IPS-18c (cell line): ENCODE data around the gene CERS3.

Experiments used
- H3K4me3 ChIP-seq: 2 replicates; pipeline ENCODE4 v1.7.0; 2013; ENCODE audit warnings: low read depth, mild to moderate bottlenecking, low read length, moderate library complexity; ENCODE audit not compliant: insufficient read depth
- H3K9me3 ChIP-seq: one replicate; pipeline ENCODE4 v1.6.1; 2013; ENCODE audit warnings: mild to moderate bottlenecking, low read length, moderate library complexity; ENCODE audit not compliant: control insufficient read depth, insufficient read depth

The CERS3 gene

DNA sequence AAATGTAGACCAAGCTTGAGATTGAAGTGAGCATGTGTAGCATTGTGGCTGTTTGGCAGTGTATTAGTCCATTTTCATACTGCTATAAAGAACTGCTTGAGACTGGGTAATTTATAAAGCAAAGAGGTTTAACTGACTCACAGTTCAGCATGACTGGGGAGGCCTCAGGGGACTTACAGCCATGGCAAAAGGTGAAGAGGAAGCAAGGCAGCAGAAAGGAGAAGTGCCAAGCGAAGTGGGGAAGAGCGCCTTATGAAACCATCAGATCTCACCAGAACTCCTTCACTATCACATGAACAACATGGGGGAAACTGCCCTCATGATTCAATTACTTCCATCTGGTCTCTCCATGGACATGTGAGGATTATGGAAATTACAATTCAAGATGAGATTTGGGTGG lies 8.6 kb upstream of the CERS3 start:
- Histone ChIP-seq H3K4me3 (no peak overlapping the region), H3K9me3 (peaks cover 5% of the 10 kb centered on the region)

- Histone ChIP-seq H3K4me3 (no peak overlapping the region), H3K9me3 (peaks cover 5% of the 10 kb centered on the region)
Measured at GRCh38 chr15:100536733-100537132, 8.0 kb upstream of the CERS3 start.

- H3K4me3 ChIP-seq: no peak overlapping the region
Measured at GRCh38 chr15:100533886-100534285, 5.1 kb upstream of the CERS3 start.

GRCh38 chr15:100531823-100532327 lies 3.1 kb upstream of the CERS3 start:
- Histone ChIP-seq H3K4me3 (no peak overlapping the region), H3K9me3 (no peaks in the 10 kb centered on the region)

More at GRCh38 chr15:100533886-100534285, 5.1 kb upstream of the CERS3 start:
- H3K9me3 ChIP-seq: peaks cover 3% of the 10 kb centered on the region

GRCh38 chr15:100531204-100531603 lies 2.5 kb upstream of the CERS3 start:
- Histone ChIP-seq H3K4me3 (no peak overlapping the region), H3K9me3 (no peaks in the 10 kb centered on the region)

GRCh38 chr15:100529556-100529955 lies 806 bp upstream of the CERS3 start:
- no peak overlapping the region for H3K4me3 ChIP-seq
- no peaks in the 10 kb centered on the region for H3K9me3 ChIP-seq

DNA sequence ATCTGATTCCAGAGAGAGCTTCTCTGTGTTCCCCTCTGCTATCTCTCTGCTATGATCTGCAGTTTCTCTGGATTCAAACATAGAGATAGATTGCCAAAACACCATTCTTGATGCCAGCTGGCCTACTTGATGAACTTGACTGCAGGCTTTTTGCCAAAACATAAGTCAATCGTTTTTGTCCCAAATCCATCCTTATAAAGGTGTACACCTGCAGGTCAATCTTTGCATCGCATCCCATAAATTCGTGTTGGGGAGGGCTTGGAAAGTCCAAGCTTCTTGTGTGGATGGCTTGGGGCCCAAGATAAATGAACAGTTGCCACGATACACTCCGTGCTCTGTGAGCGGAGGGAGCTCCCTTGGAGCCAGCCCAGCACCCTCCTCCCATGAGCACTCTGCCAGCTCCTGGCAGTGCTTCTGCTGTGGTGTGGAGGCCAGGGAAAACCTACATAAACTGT lies 2.7 kb downstream of the CERS3 start:
- no peak overlapping the region for H3K4me3 ChIP-seq
- no peaks in the 10 kb centered on the region for H3K9me3 ChIP-seq

DNA sequence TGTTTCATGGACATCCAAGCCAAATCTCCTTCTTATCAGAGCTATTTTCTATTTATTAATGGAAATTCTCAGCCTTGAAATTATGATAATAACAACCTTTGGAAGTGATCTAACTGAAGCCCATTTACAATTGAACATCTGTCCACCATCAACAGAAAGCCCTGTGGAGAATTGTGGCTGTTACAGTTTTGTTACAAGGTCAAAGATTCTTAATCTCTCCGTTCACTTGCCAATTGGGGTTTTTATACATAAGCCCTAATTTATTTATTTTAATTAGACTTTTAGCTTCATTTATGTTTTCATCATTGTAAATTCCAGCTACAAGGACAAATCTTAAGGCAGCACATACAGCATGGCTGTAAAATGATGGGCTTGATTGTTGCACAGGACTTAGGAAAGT lies 3.3 kb downstream of the CERS3 start:
- Histone ChIP-seq H3K9me3 (no peaks in the 10 kb centered on the region), H3K4me3 (no peak overlapping the region)

- H3K4me3 ChIP-seq: no peak overlapping the region
- H3K9me3 ChIP-seq: peaks cover 2% of the 10 kb centered on the region
Measured at GRCh38 chr15:100524326-100524725, 4.4 kb downstream of the CERS3 start.

- H3K9me3 ChIP-seq: peaks cover 2% of the 10 kb centered on the region
- no peak overlapping the region for H3K4me3 ChIP-seq
Measured at GRCh38 chr15:100521907-100522306, 6.8 kb downstream of the CERS3 start.

DNA sequence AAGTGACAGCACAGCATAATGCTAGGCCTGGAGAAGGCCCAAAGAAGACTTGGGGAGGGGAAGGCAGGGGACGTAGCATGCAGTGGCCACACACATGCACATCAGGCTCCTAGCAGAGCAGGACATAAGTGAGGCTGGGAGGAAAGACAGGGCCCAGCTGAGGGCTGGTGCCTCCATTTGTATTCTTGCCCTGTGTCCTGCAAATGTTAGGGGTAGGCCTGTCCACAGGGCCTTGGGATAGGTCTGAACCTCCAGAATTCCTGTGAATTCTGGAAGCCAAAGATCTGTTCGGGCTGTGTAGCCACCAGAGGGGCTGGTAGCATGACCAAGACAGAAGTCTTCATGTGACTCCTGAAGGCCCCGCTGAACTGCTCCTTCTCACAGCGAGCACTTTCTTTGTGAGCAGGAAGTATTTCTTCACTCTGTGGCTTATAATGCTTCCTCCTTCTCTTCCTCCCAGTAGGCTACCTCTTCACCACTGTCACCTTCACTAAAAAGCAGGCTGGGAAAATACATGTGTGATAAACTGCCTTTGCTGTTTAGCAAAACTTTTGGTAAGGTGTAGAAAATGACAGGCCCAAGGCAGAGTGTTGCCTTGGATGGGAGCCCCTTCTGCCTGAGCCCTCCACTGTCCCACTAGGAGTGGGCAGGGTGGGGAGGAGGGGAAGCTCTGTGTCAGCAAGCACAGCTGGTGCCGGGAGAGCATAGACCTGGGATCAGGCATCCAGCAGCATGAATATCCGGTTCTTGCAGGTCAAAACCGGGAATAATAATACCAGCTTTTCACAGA lies 8.4 kb downstream of the CERS3 start:
- H3K9me3 ChIP-seq: peaks cover 2% of the 10 kb centered on the region
- H3K4me3 ChIP-seq: no peak overlapping the region

GRCh38 chr15:100517846-100518245 lies 10.9 kb downstream of the CERS3 start:
- peaks cover 2% of the 10 kb centered on the region for H3K9me3 ChIP-seq
- no peak overlapping the region for H3K4me3 ChIP-seq

GRCh38 chr15:100516643-100517512 lies 11.9 kb downstream of the CERS3 start:
- Histone ChIP-seq H3K9me3 (peaks cover 2% of the 10 kb centered on the region), H3K4me3 (no peak overlapping the region)

DNA sequence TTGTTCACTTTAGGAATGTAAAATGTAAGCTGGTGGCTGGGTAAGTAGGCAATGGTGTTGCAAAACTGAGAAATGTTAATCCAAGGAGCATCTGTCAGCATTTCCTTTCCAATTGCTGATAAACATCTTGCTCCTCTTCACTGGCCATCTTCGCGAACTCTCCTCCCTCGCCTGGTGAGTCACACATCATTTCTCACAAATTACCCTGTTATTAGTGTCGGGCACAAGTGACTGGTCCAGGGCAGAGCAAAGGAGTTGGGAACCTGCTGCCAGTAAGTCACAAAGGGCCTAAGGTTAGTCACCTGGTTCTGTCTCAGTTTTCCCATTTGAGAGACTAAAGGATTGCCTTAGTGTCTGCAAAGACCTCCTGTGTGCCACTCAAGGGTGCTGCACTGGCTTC lies 13.0 kb downstream of the CERS3 start:
- Histone ChIP-seq H3K4me3 (no peak overlapping the region), H3K9me3 (peaks cover 2% of the 10 kb centered on the region)

DNA sequence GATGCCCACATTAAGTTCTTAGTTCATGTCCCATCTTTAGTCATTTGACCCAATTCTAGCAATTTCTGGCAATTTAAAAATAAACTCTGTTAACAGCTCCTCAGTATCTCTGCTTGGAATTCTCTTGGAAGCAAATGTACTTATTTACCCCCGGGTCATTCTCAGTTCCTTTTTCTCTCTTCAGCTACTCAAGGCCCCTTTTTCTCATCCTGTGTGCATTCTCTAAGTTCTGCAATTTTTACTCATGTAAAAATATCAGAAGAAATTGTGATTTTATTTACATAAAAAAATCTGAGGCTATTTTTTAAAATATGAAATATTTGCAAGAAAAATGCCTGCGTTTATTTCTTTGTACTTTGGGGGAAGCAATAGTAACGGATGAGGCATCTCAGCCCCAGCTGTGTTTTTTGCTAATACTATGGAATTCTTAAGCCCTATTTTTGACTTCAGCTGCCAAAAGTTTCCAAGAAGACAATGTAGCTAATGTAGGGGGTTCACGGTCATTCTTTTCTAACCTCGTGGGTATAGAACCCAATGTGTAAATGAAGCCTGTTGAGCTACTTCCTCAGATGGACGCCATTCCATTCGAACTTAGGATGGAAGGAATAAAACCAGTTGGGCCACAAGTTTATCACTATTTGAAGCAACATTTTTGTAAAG lies 20.0 kb downstream of the CERS3 start:
- Histone ChIP-seq H3K4me3 (no peak overlapping the region), H3K9me3 (no peaks in the 10 kb centered on the region)

GRCh38 chr15:100502651-100503050 lies 26.1 kb downstream of the CERS3 start:
- Histone ChIP-seq H3K4me3 (no peak overlapping the region), H3K9me3 (no peaks in the 10 kb centered on the region)

DNA sequence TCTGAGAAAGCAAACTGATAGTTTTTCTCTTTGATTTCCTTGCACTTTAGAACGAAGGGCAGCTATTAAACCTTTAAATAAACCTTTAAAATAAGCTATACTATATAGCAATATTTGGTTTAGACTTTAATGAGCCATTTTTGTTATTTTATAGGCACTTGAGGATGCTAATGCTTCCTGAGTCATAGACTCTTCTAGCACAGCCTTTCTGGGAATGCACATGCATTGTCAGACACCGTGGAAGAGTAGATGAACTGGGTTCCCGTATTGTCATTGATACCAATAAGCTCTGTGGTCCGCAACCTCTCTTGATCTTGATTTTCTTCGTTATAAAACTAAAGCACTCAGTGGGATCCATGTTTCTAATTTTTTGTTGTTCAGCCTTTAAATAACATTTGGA lies 27.6 kb downstream of the CERS3 start:
- Histone ChIP-seq H3K4me3 (no peak overlapping the region), H3K9me3 (no peaks in the 10 kb centered on the region)
